ENCODE results near the gene PDE1C.
"Not testable (repeated sequence)": the region's sequence is repeated elsewhere in the genome, so short reads cannot be mapped to it uniquely, and the experiment has no call there.

The PDE1C gene

GRCh38 chr7:31850066-31850465 is 220.1 kb downstream of the PDE1C start:
- no peak for DNase-seq (ENCODE audit: low spot score)

- DNase-seq (ENCODE audit: low spot score) = no peak
Observed at GRCh38 chr7:31835471-31835870, 234.7 kb downstream of the PDE1C start.

DNA sequence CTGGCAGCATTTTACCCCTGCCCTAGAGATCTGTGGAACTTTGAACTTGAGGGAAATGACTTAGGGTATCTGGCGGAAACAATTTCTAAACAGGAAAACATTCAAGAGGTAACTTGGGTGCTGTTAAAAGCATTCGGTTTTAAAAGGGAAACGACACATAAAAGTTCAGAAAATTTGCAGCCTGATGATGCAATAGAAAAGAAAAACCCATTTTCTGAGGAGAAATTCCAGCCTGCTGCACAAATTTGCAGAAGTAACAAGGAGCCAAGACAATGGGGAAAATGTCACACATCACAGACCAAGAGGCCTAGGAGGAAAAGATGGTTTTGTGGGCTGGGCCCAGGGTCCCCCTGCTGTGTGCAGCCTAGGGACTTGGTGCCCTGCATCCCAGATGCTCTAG is 236.6 kb downstream of the PDE1C start:
- DNase-seq (ENCODE audit: low spot score) = not testable (repeated sequence)

DNA sequence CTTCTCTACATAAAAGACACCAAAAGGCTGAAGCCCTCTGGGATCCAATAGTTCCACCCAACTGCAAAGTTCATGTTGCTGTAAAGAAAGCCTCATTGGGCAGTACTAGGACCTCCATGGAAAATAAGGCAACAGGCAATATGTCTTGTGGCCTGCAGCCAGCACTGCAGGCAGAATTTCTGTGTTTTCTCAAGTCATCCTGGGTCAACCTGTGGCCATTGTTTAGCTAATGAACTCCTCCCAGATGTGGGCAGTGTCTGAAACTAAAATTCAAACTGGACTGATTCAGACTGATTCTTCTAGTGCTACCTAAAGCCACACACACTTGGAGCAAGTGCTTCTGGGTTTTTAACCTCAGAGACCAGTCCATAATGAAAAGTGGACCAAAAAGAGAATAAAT is 241.7 kb downstream of the PDE1C start:
- DNase-seq (ENCODE audit: low spot score) = no peak

DNA sequence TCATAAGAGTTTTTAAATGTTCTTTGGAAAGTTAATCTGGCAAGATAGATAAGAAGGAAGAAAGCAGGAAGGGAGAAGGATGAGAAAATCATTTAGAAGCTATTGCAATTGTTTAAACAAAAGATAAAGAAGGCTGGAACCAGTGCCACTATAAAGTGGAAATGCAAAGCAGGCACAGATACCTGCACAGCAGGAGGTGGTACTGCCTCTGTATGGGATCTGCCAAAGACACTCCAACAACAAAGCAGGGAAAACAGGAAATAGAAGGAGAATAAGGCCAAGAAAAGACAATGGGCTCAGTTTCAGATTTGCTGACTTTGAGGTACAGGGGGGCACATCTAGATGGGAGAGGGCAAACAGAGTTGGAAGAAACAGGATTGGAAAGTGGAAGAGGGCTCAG is 244.6 kb downstream of the PDE1C start:
- no peak for DNase-seq (ENCODE audit: low spot score)

DNA sequence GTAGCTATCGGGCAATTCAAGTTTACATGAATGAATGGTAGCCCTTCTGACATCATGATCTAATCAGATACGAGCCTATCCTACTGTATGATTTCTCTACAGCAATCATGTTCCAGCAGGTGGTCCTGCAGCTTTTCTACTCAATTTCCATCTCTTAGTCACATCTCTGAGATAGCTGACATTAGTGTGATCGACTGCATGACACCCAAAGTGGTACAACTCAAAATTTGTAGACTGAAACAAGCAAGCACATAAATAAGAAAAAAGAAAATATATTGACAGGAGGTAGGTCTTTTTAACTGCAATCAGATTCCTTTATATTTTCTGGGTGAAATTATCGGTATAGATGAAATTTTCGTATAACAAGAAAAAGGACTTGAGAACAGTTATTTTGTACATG is 251.2 kb downstream of the PDE1C start:
- no peak for DNase-seq (ENCODE audit: low spot score)

DNA sequence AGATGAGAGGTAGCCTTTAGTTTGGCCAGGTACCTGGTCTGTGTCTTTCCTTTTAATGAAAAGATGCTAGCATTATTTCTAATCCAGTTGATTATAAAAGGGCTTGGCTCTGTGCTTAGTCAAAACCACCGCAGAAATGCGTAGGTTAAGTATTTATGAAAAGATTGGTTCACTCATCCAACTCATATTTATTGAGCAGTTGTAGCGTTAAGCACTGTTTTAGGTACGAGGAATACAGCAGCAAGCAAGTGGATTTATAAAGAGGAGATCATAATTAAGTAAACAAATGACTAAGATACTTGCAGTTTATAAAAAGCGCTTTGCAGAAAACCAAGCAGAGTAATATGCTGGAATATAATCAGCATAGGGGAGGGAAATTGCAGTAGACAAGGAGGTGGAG is 253.4 kb downstream of the PDE1C start:
- DNase-seq (ENCODE audit: low spot score) = no peak

DNA sequence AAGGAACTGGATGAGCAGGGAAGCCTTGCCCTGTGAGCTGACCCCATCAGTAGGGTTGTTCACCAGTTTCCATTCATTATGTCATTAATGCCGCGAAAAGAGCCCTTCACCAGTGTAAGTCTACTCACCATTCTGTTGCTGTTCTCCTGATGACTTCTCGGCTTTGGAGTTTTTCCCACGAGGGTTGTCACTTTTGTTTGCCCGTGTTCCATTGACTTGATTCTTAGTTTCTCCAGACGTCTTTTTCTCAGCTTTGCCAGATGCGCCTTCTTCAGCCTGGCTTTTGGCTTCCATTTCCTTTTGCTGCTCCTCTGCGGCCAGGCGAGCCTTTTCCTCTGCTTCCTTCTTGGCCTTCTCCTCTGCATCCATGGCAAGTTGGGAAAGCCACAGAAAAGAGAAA is 254.4 kb downstream of the PDE1C start:
- no peak for DNase-seq (ENCODE audit: low spot score)

GRCh38 chr7:31814187-31814586 is 256.0 kb downstream of the PDE1C start:
- no peak for DNase-seq (ENCODE audit: low spot score)

DNA sequence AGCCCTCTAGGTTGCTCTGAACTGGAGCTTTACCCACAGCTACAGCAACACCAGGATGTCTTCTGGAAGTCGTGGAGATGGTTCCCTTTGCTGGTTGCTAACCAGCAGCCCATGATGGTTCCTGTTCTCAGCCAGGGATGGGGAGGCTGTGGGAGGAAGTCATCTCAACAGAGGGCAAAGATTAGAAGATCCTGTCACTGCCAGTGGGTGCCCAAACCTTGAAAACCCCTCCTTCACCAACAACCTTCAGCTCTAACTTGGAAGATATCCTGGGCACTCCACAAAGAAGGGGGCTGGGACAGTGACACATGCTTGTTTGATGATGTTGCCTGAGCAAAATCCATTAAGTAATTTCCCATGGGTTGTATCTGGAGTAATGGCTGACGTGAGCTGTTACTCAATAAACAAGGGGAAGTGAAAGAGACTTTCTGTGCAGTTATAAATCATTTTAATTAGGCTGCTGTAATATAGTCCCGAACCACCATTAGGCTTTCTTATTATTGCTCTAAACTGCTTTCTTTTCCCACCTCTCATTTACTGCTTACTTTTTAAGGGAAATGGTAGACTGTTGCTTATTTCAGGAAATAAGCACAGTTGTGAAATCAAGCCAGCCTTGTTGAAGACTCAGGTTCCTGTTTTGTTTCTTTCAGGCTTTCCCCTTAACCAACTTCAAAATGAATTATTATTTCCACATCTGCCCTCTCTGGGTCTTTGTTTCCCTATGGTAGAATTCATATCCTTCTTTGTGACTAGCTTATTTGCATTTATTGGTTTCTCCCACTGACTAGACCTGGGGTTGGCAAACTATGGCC is 258.4 kb downstream of the PDE1C start:
- DNase-seq (ENCODE audit: low spot score) = no peak

DNA sequence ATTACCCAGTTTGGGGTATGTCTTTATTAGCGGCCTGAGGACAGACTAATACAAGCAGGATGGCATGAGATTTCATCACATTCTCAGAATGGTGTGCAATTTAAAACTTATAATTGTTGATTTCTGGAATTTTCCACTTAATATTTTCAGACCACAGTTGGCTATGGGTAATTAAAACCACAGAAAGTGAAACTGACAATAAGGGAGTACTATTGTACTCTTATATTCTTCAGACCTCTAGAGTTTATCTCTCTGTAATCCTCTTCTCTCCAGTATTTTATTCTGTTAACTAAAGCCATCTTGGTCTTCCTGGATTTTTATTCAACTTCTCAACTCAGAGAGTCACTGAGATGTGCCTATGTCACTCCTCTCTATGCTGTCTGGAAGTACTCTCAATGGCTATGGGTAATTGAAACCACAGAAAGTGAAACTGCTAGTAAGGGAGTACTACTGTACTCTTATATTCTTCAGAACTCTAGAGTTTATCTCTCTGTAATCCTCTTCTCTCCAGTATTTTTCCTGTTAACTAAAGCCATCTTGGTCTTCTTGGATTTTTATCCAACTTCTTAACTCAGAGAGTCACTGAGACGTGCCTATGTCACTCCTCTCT is 264.9 kb downstream of the PDE1C start:
- DNase-seq (ENCODE audit: low spot score) = no peak

DNA sequence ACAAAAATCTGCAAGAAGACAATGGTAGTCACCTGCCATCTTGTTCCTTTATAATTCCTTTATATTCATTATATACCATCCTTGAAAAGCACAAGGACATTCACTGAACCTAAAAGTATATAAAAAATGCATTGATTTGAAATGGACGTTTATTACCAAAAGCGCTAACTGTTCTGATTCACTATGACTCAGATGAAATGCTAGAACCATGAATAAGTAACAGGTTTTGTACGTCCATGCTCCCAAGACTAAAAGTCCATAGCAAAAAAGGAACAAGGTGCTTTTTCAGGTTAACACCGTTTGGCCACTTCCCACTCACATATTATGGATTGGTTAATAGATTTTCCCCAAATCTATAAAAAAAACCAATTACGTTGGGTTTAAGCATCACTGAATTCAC is 273.8 kb downstream of the PDE1C start:
- no peak for DNase-seq (ENCODE audit: low spot score)

- no peak for DNase-seq (ENCODE audit: low spot score)
Observed at GRCh38 chr7:31794851-31795344, 275.3 kb downstream of the PDE1C start.

GRCh38 chr7:31791881-31792280 is 278.3 kb downstream of the PDE1C start:
- no peak for DNase-seq (ENCODE audit: low spot score)

- no peak for DNase-seq (ENCODE audit: low spot score)
Observed at GRCh38 chr7:31788883-31789680, 281.1 kb downstream of the PDE1C start.

DNA sequence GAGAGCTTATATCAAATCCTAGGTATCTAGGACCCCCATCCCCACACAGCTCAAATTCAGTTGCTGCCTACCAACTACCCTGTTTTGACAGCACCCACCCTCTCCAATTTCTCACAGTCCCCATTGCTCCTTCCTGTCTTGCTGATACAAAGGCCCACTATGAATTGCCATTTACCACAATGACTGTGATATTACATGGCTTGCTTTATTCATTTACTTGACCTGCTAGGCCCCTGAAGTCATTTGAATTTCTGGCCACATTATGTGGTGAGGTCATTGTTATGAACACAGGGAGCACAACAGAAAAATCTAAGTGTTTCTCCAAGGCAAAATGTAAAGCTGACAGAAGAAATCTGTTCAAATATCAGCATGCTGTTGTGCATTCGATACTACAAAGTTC is 281.8 kb downstream of the PDE1C start:
- DNase-seq (ENCODE audit: low spot score) = no peak

GRCh38 chr7:31786326-31786725 is 283.9 kb downstream of the PDE1C start:
- DNase-seq (ENCODE audit: low spot score) = no peak

GRCh38 chr7:31785101-31785500 is 285.1 kb downstream of the PDE1C start:
- DNase-seq (ENCODE audit: low spot score) = no peak

- no peak for DNase-seq (ENCODE audit: low spot score)
Observed at GRCh38 chr7:31783221-31783620, 287.0 kb downstream of the PDE1C start.

GRCh38 chr7:31782411-31782991 is 287.7 kb downstream of the PDE1C start:
- DNase-seq (ENCODE audit: low spot score) = no peak

DNA sequence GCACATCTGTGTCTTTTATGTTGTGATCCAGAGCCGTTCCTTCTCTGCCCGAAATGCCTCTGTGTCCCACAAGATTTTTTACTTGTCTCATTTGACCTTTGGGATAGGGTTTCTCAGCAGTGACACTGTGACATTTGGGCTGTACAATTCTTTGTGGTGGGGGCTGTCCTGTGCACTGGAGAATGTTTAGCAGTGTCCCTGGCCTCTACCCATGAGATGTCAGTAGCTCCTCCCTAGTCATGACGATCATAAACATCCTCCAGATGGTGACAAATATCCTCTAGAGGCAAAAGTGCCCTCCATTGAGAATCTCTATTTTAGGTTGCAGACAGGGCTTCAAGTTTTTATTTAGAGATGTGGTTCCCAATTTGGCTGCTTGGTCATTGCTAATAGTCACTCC is 291.9 kb downstream of the PDE1C start:
- DNase-seq (ENCODE audit: low spot score) = no peak

GRCh38 chr7:31776616-31777015 is 293.6 kb downstream of the PDE1C start:
- no peak for DNase-seq (ENCODE audit: low spot score)

GRCh38 chr7:31775556-31775955 is 294.7 kb downstream of the PDE1C start:
- DNase-seq (ENCODE audit: low spot score) = no peak

All from ecto neural progenitor cell (in vitro differentiated cells).